Parietal lobe (tissue), 1 donor: Measurements from ENCODE around the gene CEP83. TPM values are rescaled to one million over a fixed set of nuclear protein-coding genes. Genes with fewer than 3 reads are reported as not detected.

ENCODE experiments used
- total RNA-seq: library from RNA; depleted of rRNA; stranded (reverse); fragments of >200 nt; gene quantifications from one replicate; pipeline ENCODE4 v1.2.3, GENCODE V29; 2014

The CEP83 gene, protein sequence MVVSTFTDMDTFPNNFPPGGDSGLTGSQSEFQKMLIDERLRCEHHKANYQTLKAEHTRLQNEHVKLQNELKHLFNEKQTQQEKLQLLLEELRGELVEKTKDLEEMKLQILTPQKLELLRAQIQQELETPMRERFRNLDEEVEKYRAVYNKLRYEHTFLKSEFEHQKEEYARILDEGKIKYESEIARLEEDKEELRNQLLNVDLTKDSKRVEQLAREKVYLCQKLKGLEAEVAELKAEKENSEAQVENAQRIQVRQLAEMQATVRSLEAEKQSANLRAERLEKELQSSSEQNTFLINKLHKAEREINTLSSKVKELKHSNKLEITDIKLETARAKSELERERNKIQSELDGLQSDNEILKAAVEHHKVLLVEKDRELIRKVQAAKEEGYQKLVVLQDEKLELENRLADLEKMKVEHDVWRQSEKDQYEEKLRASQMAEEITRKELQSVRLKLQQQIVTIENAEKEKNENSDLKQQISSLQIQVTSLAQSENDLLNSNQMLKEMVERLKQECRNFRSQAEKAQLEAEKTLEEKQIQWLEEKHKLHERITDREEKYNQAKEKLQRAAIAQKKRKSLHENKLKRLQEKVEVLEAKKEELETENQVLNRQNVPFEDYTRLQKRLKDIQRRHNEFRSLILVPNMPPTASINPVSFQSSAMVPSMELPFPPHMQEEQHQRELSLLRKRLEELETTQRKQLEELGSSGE
- total RNA-seq: 35.7 TPM

DNA sequence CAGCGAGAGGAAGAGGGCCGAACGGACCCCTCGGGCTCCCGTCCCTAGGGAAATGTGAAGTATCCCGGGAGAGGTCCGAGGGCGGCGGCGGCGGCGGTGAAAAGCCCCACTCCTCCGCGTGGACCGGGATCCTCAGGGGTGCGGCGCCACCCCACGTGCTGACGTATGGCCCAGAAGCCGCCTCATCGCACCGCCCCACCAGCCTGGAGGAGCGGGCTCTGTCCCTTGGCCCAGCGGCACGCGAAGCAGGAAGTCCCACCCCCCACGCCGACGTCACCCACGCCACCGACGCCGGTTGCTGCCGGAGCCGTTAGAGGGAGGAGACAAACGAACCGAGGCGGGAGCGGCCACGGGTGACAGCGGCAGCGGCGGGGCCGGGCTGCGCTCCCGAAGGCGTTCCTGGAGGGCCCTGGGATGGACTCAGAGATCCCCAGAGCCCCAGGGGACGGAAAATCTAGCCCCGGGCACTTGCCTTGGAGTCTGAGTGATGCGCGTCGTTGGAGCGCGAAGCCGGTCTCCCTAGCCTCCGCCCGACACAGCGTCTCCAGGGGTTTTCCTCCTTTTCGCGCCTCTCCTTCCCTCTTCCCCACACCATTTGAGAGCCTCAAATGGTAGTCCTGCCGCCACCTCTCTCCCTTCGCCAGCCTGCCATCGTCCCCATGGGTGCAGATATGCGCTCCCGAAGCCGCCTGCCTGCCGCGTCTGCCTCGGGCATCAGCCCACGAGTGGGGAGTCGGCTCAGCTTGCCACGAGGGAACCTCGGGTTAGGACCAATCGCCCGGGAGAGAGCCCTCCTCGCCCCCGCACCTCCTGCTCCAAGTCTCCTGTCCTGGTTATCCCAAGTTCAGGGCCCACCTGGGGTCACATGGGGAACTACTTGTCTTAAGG lies at the start of gene CEP83:
Gene CEP83, minus strand, starts transcription at position 140 of the 888 bp plus-strand sequence. CDS start 47,377 bp downstream, outside the sequence.

Other genes with a start within 250 kb of the CEP83 start
- gene TMCC3, start 190.7 kb upstream of the CEP83 start, total RNA-seq: 8.1 TPM